Measurements from ENCODE around the gene ZFAND3.

Gene ZFAND3

GRCh38 chr6:38174315-38174714 lies 354.8 kb downstream of the ZFAND3 start:
- no peaks in the 10 kb centered on the region for H3K36me3 ChIP-seq (ENCODE audit: control insufficient read depth, low read depth, low read length)
- no peak overlapping the region for H3K27ac ChIP-seq (ENCODE audit: low read length)

GRCh38 chr6:38174806-38175495 lies 355.4 kb downstream of the ZFAND3 start:
- no peaks in the 10 kb centered on the region for H3K27me3 ChIP-seq (ENCODE audit: control insufficient read depth, insufficient read depth, low read length)
- H3K27ac ChIP-seq (ENCODE audit: low read length): no peak overlapping the region
- H3K4me1 ChIP-seq (ENCODE audit: control insufficient read depth, low read depth, low read length): peaks cover 13% of the 10 kb centered on the region
- H3K9ac ChIP-seq (ENCODE audit: low read length): no peak overlapping the region
- no peak overlapping the region for H3K4me3 ChIP-seq (ENCODE audit: low read length)
- no peaks in the 10 kb centered on the region for H3K36me3 ChIP-seq (ENCODE audit: control insufficient read depth, low read depth, low read length)
- H3K9me3 ChIP-seq (ENCODE audit: control insufficient read depth, low read depth, low read length): no peaks in the 10 kb centered on the region

More at GRCh38 chr6:38174315-38174714, 354.8 kb downstream of the ZFAND3 start:
- no peak overlapping the region for H3K9ac ChIP-seq (ENCODE audit: low read length)
- no peak overlapping the region for H3K4me3 ChIP-seq (ENCODE audit: low read length)
- no peaks in the 10 kb centered on the region for H3K27me3 ChIP-seq (ENCODE audit: control insufficient read depth, insufficient read depth, low read length)
- H3K9me3 ChIP-seq (ENCODE audit: control insufficient read depth, low read depth, low read length): no peaks in the 10 kb centered on the region
- H3K4me1 ChIP-seq (ENCODE audit: control insufficient read depth, low read depth, low read length): peaks cover 15% of the 10 kb centered on the region

- Histone ChIP-seq H3K9me3 (ENCODE audit: control insufficient read depth, low read depth, low read length) (no peaks in the 10 kb centered on the region), H3K27ac (ENCODE audit: low read length) (no peak overlapping the region), H3K36me3 (ENCODE audit: control insufficient read depth, low read depth, low read length) (no peaks in the 10 kb centered on the region)
Observed at GRCh38 chr6:38175786-38176185, 356.3 kb downstream of the ZFAND3 start.

GRCh38 chr6:38176797-38177751 lies 357.5 kb downstream of the ZFAND3 start:
- no peaks in the 10 kb centered on the region for H3K9me3 ChIP-seq (ENCODE audit: control insufficient read depth, low read depth, low read length)
- H3K36me3 ChIP-seq (ENCODE audit: control insufficient read depth, low read depth, low read length): no peaks in the 10 kb centered on the region
- H3K9ac ChIP-seq (ENCODE audit: low read length): no peak overlapping the region
- H3K4me3 ChIP-seq (ENCODE audit: low read length): no peak overlapping the region
- no peak overlapping the region for H3K27ac ChIP-seq (ENCODE audit: low read length)
- no peaks in the 10 kb centered on the region for H3K27me3 ChIP-seq (ENCODE audit: control insufficient read depth, insufficient read depth, low read length)
- H3K4me1 ChIP-seq (ENCODE audit: control insufficient read depth, low read depth, low read length): peaks cover 4% of the 10 kb centered on the region

More at GRCh38 chr6:38175786-38176185, 356.3 kb downstream of the ZFAND3 start:
- H3K4me1 ChIP-seq (ENCODE audit: control insufficient read depth, low read depth, low read length): peaks cover 5% of the 10 kb centered on the region
- H3K9ac ChIP-seq (ENCODE audit: low read length): no peak overlapping the region
- no peak overlapping the region for H3K4me3 ChIP-seq (ENCODE audit: low read length)
- no peaks in the 10 kb centered on the region for H3K27me3 ChIP-seq (ENCODE audit: control insufficient read depth, insufficient read depth, low read length)

- no peak overlapping the region for H3K4me3 ChIP-seq (ENCODE audit: low read length)
- H3K27me3 ChIP-seq (ENCODE audit: control insufficient read depth, insufficient read depth, low read length): no peaks in the 10 kb centered on the region
- no peak overlapping the region for H3K9ac ChIP-seq (ENCODE audit: low read length)
- no peaks in the 10 kb centered on the region for H3K9me3 ChIP-seq (ENCODE audit: control insufficient read depth, low read depth, low read length)
- H3K4me1 ChIP-seq (ENCODE audit: control insufficient read depth, low read depth, low read length): peaks cover 4% of the 10 kb centered on the region
- H3K27ac ChIP-seq (ENCODE audit: low read length): no peak overlapping the region
- no peaks in the 10 kb centered on the region for H3K36me3 ChIP-seq (ENCODE audit: control insufficient read depth, low read depth, low read length)
Observed at GRCh38 chr6:38177882-38178583, 358.5 kb downstream of the ZFAND3 start.

- no peaks in the 10 kb centered on the region for H3K9me3 ChIP-seq (ENCODE audit: control insufficient read depth, low read depth, low read length)
- no peak overlapping the region for H3K9ac ChIP-seq (ENCODE audit: low read length)
- H3K27me3 ChIP-seq (ENCODE audit: control insufficient read depth, insufficient read depth, low read length): no peaks in the 10 kb centered on the region
- no peak overlapping the region for H3K27ac ChIP-seq (ENCODE audit: low read length)
- peaks cover 4% of the 10 kb centered on the region for H3K4me1 ChIP-seq (ENCODE audit: control insufficient read depth, low read depth, low read length)
- no peak overlapping the region for H3K4me3 ChIP-seq (ENCODE audit: low read length)
- no peaks in the 10 kb centered on the region for H3K36me3 ChIP-seq (ENCODE audit: control insufficient read depth, low read depth, low read length)
Observed at GRCh38 chr6:38178584-38178886, 359.0 kb downstream of the ZFAND3 start.

- H3K27ac ChIP-seq (ENCODE audit: low read length): no peak overlapping the region
- H3K4me3 ChIP-seq (ENCODE audit: low read length): no peak overlapping the region
- peaks cover 4% of the 10 kb centered on the region for H3K4me1 ChIP-seq (ENCODE audit: control insufficient read depth, low read depth, low read length)
- no peaks in the 10 kb centered on the region for H3K9me3 ChIP-seq (ENCODE audit: control insufficient read depth, low read depth, low read length)
- H3K36me3 ChIP-seq (ENCODE audit: control insufficient read depth, low read depth, low read length): no peaks in the 10 kb centered on the region
- no peaks in the 10 kb centered on the region for H3K27me3 ChIP-seq (ENCODE audit: control insufficient read depth, insufficient read depth, low read length)
- no peak overlapping the region for H3K9ac ChIP-seq (ENCODE audit: low read length)
Observed at GRCh38 chr6:38179300-38179699, 359.8 kb downstream of the ZFAND3 start.

GRCh38 chr6:38179794-38180430 lies 360.4 kb downstream of the ZFAND3 start:
- Histone ChIP-seq H3K4me1 (ENCODE audit: control insufficient read depth, low read depth, low read length) (peaks cover 4% of the 10 kb centered on the region), H3K36me3 (ENCODE audit: control insufficient read depth, low read depth, low read length) (no peaks in the 10 kb centered on the region), H3K4me3 (ENCODE audit: low read length) (no peak overlapping the region), H3K27me3 (ENCODE audit: control insufficient read depth, insufficient read depth, low read length) (no peaks in the 10 kb centered on the region), H3K9me3 (ENCODE audit: control insufficient read depth, low read depth, low read length) (no peaks in the 10 kb centered on the region), H3K27ac (ENCODE audit: low read length) (no peak overlapping the region), H3K9ac (ENCODE audit: low read length) (no peak overlapping the region)

- Histone ChIP-seq H3K9me3 (ENCODE audit: control insufficient read depth, low read depth, low read length) (no peaks in the 10 kb centered on the region), H3K9ac (ENCODE audit: low read length) (no peak overlapping the region), H3K36me3 (ENCODE audit: control insufficient read depth, low read depth, low read length) (no peaks in the 10 kb centered on the region), H3K27me3 (ENCODE audit: control insufficient read depth, insufficient read depth, low read length) (no peaks in the 10 kb centered on the region), H3K27ac (ENCODE audit: low read length) (no peak overlapping the region), H3K4me1 (ENCODE audit: control insufficient read depth, low read depth, low read length) (peaks cover 4% of the 10 kb centered on the region), H3K4me3 (ENCODE audit: low read length) (no peak overlapping the region)
Observed at GRCh38 chr6:38180586-38180985, 361.1 kb downstream of the ZFAND3 start.

- H3K9ac ChIP-seq (ENCODE audit: low read length): no peak overlapping the region
- no peaks in the 10 kb centered on the region for H3K9me3 ChIP-seq (ENCODE audit: control insufficient read depth, low read depth, low read length)
- H3K27ac ChIP-seq (ENCODE audit: low read length): no peak overlapping the region
- peaks cover 3% of the 10 kb centered on the region for H3K4me1 ChIP-seq (ENCODE audit: control insufficient read depth, low read depth, low read length)
- H3K27me3 ChIP-seq (ENCODE audit: control insufficient read depth, insufficient read depth, low read length): no peaks in the 10 kb centered on the region
- no peak overlapping the region for H3K4me3 ChIP-seq (ENCODE audit: low read length)
- H3K36me3 ChIP-seq (ENCODE audit: control insufficient read depth, low read depth, low read length): no peaks in the 10 kb centered on the region
Observed at GRCh38 chr6:38182426-38182825, 362.9 kb downstream of the ZFAND3 start.

Measured in iPS-18a (cell line).